NCI-H2227 treated with DMSO at 0.1 percent for 48 hours (cell line): Measurements from ENCODE around the gene LDLR.

Source experiments
- DNase-seq: peaks from one replicate; lab custom pipeline; 2025; lab: John Stamatoyannopoulos, UW

The LDLR gene

GRCh38 chr19:11089254-11090013 is at the start of gene LDLR:
TSS of gene LDLR (plus strand) at chr19:11089463. CDS start at chr19:11089549, 86 bp downstream.
- peak; percentile 79 for DNase-seq

DNA sequence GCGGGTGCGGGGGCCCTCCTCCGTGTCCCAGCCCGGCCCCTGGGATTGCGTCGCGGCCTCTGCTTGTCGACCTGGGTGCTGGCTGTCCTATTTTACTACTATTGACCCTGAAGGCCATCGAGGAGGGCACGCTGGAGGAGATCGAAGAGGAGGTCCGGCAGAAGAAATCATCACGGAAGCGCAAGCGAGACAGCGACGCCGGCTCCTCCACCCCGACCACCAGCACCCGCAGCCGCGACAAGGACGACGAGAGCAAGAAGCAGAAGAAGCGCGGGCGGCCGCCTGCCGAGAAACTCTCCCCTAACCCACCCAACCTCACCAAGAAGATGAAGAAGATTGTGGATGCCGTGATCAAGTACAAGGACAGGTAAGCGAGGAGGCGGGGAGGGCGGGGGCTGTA is 48.1 kb upstream of the LDLR start:
- no peak for DNase-seq

DNA sequence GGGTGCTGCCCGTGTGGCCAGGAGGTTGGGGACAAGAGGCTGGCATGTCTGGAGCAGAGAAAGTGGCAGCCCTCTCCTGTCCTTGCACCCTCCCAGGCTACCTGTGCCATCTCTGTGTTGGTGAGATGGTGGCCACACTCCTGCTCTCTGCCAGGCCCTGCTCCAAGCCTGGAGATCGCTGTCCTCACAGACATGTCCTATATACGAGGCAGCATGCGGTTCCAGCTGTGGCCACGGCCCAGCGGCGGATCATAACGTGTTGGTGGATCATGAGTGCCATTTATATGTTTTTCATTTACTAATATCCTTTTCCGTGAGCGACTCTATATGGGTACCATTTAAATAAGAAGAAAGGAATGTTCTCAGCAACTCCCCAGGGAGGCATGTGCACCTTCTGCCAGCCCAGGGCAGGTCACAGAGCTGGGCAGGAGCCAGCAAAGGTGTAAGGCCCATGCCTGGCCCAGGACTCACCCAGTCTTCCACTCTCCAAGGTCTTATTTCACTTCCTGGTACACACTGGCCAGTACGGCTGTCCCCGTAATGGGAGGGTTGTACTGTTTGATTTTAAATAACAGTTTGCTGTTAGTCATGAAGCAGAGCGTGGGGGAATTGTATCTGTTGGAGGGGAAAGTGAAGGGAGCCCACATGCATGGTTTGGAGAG is 47.2 kb upstream of the LDLR start:
- no peak for DNase-seq

- no peak for DNase-seq
Observed at GRCh38 chr19:11044431-11044830, 44.8 kb upstream of the LDLR start.

DNA sequence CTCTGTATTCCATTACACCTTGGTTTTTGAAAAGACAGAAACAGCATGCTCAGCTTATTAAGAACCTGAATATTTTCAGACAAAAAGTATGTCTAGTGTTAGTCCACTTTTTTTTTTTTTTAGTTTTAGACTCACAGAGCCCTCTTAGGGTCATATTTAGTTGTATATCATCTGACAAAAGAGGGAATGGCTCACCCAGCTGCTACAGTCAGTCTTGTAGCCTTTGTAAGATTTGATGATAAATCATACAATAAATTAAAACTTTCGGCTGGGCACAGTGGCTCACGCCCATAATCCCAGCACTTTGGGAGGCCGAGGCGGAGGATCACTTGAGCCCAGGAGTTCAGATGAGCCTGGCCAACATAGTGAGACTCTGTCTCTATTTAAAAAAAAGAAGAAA is 43.7 kb upstream of the LDLR start:
- DNase-seq = no peak

GRCh38 chr19:11046605-11047354 is 42.5 kb upstream of the LDLR start:
- DNase-seq = no peak

DNA sequence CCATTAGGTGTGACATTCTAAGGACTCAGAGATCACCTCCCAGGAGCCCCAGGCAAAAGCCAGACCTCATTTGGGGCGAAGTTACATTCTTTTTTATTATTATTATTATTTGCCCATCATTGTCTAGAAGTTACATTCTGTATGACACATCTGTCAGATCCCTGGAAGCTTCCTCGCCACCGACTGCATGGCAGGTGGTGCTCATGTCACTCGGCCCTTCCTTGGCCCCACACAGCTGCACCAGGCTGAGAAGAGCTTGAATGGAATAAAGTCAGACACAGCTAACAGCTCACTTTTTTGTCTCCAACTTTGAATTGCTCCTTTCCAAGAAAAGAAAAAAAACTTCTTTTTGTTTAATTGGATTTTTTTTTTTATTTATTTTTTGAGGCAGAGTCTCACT is 41.4 kb upstream of the LDLR start:
- no peak for DNase-seq

DNA sequence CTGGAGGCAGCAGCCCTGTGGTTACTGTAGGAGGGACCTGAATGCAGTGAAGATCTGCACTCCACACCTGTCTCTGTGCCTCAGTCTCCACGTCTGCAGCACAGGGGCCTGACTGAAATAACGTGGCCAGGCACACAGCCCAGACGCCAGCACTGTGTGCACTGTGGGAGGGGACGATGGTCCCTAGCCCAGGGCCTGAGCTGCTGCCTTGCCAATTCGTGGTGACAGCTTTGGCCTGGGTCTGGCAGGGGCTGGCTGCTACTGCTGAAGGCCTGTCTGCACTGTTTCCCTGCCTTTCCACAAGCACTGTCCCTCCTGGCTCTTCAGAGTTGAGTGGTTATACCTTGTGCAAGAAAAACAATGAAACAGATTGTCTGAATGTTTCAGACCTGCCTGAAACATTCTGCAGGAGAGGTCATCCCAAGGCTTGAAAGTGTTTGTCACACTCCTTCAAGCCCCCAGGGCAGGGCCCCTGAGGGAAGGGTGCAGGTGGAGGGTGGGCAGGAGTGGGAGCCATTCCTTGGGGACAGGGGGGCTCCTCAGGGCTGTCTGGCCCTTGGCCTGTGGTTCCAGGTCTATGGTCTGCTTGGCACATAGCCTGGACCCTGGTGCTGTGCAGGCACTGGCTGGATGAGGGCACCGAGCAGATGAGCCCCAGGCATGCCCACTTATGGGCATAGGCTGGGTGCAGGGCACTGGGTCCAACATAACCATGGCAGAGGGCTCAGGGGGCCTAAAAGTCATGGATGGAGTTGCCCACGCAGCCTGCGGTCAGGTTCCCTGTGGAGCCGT is 38.7 kb upstream of the LDLR start:
- DNase-seq = no peak

GRCh38 chr19:11053817-11054195 is 35.5 kb upstream of the LDLR start:
- DNase-seq = no peak

GRCh38 chr19:11054200-11054599 is 35.1 kb upstream of the LDLR start:
- DNase-seq = no peak

GRCh38 chr19:11054628-11055027 is 34.6 kb upstream of the LDLR start:
- no peak for DNase-seq

GRCh38 chr19:11058246-11059030 is 30.8 kb upstream of the LDLR start:
- DNase-seq = no peak

DNA sequence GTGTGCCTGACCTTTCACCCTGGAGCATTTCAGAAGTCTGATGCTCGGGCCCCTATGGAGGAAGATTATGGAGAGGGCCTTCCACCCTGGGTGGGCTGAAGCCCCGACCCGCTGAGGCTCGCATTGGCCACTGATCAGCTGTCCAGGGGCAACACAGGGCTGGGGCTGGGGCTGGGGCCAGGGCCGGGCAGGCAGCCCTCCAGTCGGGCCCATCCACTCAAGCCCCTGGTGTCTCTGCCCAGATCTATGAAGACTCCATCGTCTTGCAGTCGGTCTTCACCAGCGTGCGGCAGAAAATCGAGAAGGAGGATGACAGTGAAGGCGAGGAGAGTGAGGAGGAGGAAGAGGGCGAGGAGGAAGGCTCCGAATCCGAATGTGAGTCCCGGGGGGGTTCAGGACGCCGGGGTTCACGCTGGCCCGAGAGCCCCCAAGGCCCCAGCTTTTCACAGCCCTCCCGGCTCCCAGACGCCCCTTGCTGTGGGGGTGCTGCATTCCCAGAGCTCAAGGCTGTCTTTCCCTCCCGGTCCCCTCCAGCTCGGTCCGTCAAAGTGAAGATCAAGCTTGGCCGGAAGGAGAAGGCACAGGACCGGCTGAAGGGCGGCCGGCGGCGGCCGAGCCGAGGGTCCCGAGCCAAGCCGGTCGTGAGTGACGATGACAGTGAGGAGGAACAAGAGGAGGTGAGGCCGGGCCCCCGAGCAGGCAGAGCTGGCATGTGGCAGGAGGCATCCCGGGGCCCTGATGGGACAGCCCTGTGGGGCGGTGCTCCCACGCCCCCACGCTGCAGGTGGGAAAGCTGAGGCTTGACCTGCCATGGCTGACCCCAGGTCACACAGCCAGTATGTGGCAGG is 29.5 kb upstream of the LDLR start:
- no peak for DNase-seq

- DNase-seq = no peak
Observed at GRCh38 chr19:11061952-11062351, 27.3 kb upstream of the LDLR start.

DNA sequence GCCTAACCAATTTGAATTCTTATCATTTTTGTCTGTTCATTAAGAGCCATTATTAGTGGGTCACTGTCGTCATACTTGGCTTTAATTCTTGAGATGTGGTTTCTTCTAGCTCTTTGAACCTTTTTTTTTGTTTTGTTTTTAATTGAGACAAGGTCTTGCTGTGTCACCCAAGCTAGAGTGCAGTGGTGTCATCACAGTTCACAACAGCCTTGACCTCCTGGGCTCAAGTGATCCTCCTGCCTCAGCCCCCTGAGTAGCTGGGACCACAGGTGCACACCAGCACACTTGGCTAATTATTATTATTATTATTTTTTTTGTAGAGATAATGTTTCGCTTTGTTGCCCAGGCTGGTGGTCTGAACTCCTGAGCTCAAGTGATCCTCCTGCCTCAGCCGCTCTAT is 25.8 kb upstream of the LDLR start:
- no peak for DNase-seq

DNA sequence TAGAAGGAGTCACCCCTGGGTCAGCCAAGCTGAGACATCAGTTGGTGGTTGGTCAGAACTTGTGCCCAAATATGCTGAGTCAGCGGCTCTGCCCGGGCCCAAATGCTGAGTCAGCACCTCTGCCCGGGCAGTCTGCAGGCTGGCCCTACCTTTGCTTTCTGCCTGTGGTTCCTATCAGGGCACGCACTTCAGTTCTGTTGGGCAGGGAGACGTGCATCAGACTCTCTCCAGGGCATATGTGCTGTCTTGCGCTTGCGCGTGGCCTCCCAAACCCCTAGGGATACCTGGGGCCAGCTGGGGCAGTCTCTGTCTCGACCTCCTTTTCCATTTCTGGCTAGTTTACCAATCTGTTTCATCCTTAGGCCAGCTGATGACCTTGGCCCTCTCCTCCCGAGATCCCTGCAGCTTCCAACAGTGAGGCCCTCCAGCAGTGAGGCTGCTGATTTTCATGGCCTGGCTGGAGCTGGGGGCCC is 24.4 kb upstream of the LDLR start:
- DNase-seq = no peak

GRCh38 chr19:11066326-11066725 is 22.9 kb upstream of the LDLR start:
- no peak for DNase-seq

DNA sequence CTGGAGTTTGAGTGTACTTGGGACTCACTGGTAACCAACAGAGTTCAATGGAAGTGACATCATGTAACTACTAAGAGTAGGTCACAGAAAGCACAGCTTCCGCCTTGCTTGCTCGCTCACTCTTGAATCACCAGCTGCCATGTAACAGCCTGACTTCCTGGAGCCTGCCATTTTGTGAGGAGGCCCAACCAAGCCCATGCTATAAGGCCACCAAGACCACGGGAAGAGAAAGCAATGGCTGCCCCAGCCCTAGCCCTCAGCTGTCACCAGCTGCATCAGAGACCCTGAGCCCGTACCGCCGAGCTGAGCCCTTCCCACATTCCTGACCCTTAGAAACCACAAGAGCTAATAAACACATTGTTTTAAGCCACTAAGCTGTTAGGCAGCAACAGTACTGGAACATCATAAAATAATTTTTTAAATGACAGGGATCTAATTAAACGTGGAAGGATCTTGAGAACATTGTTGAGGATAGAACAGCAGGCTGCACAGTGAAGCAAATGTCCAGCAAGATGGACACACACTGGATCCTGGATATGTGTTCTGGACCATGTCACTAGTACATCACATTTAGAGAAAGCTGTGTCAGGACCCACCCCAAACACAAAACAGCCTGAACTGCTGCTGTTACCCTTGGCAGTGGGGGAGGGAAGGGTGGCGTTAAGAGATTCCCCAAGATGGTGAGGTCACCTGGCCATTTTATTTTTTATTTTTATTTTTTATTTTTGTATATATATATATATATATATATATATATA is 21.7 kb upstream of the LDLR start:
- DNase-seq = no peak

GRCh38 chr19:11069561-11069960 is 19.7 kb upstream of the LDLR start:
- DNase-seq = no peak

GRCh38 chr19:11070123-11070522 is 19.1 kb upstream of the LDLR start:
- DNase-seq = no peak
